Endothelial cell of umbilical vein (primary cell): Measurements from ENCODE around the gene PTGS2. TPM values are rescaled to one million over a fixed set of nuclear protein-coding genes. Genes with fewer than 3 reads are reported as not detected.

Experiments used
- BruUV-seq: library from RNA; stranded (reverse); fragments of 400-500 nt; replicated peaks from 2 replicates; lab custom pipeline; 2021; lab: Mats Ljungman, UMichigan
- CTCF ChIA-PET: fragments of 300-600, 350-600 bp; sonication (Branson Sonifier 250); formaldehyde crosslinking; loops from one replicate; lab custom pipeline; 2021; ENCODE audit warnings: antibody characterized with exemption, inconsistent platforms; lab: Charles Lee
- POLR2A ChIA-PET: fragments of 300-600, 350-600 bp; sonication (Branson Sonifier 250); formaldehyde crosslinking; loops from one replicate; lab custom pipeline; 2021; ENCODE audit warnings: antibody characterized with exemption, inconsistent platforms; lab: Charles Lee
- DNase-seq: peaks from one replicate; pipeline ENCODE4 v3.0.0-alpha.2; 2011; ENCODE audit warnings: low read depth, low spot score
- FAIRE-seq: peaks from 2 replicates; lab custom pipeline; 2011; peaks lifted over from hg19 to GRCh38; lab: Jason Lieb, UNC
- H2AFZ ChIP-seq: 2 replicates; pipeline ENCODE4 v1.6.0; 2012; ENCODE audit warnings: low read depth, low read length, control low read depth, inconsistent platforms
- H3K27ac ChIP-seq: 2 replicates; pipeline ENCODE4 v1.5.1; 2011; ENCODE audit warnings: low read depth, mild to moderate bottlenecking, control low read depth, low read length, moderate library complexity; ENCODE audit not compliant: insufficient read depth
- H3K27me3 ChIP-seq, 2 experiments: 2 replicates each; pipeline versions ENCODE4 v1.6.0 to v1.6.1; 2011; ENCODE audit warnings: low read length in 2 of 2, mixed read lengths in 1 of 2; ENCODE audit not compliant: control insufficient read depth in 2 of 2, insufficient read depth in 2 of 2
- H3K36me3 ChIP-seq, 2 experiments: 2 replicates in 1 of 2; 3 replicates in 1 of 2; pipeline ENCODE4 v1.5.1; 2011; ENCODE audit warnings: low read length in 2 of 2, mild to moderate bottlenecking in 1 of 2, moderate library complexity in 1 of 2; ENCODE audit not compliant: control insufficient read depth in 2 of 2, insufficient read depth in 2 of 2; ENCODE audit errors: extremely low read depth in 1 of 2
- H3K4me1 ChIP-seq: 3 replicates; pipeline ENCODE4 v1.5.1; 2011; ENCODE audit warnings: mild to moderate bottlenecking, low read length; ENCODE audit not compliant: control insufficient read depth, insufficient read depth; ENCODE audit errors: extremely low read depth
- H3K4me2 ChIP-seq: 2 replicates; pipeline ENCODE4 v1.6.1; 2011; ENCODE audit warnings: low read length, control low read depth, mixed read lengths; ENCODE audit not compliant: insufficient read depth
- H3K4me3 ChIP-seq, 3 experiments: fragments of 200-600 bp in 1 of 3; sonication (generic), shearing (Covaris generic) in 1 of 3; replicated peaks in 1 of 3; 2 replicates each; pipeline ENCODE4 v1.5.1; 2011 to 2016; ENCODE audit warnings: control low read depth in 3 of 3, low read length in 3 of 3, mild to moderate bottlenecking in 2 of 3, inconsistent platforms in 1 of 3, low read depth in 1 of 3, moderate library complexity in 1 of 3; ENCODE audit not compliant: insufficient read depth in 1 of 3
- H3K79me2 ChIP-seq: 2 replicates; pipeline ENCODE4 v1.6.0; 2012; ENCODE audit warnings: low read length, inconsistent platforms; ENCODE audit not compliant: control insufficient read depth, insufficient read depth
- H3K9ac ChIP-seq: replicated peaks from 2 replicates; pipeline ENCODE3; 2011; ENCODE audit warnings: low read length, control low read depth; ENCODE audit not compliant: insufficient read depth; ENCODE audit errors: extremely low read depth
- H3K9me1 ChIP-seq: replicated peaks from 3 replicates; pipeline ENCODE4 v1.6.0; 2011; ENCODE audit warnings: mild to moderate bottlenecking, low read length; ENCODE audit not compliant: control insufficient read depth, insufficient read depth; ENCODE audit errors: extremely low read depth
- H3K9me3 ChIP-seq: replicated peaks from 2 replicates; pipeline ENCODE4 v1.5.1; 2012; ENCODE audit warnings: low read length, inconsistent platforms; ENCODE audit not compliant: control insufficient read depth, insufficient read depth
- H4K20me1 ChIP-seq: replicated peaks from 2 replicates; pipeline ENCODE3; 2011; ENCODE audit warnings: mild to moderate bottlenecking, low read length; ENCODE audit not compliant: control insufficient read depth, insufficient read depth; ENCODE audit errors: extremely low read depth
- EZH2 ChIP-seq: IDR thresholded peaks from 2 replicates; pipeline ENCODE4 v1.6.1; 2012; ENCODE audit warnings: borderline replicate concordance, low read depth, mild to moderate bottlenecking, moderate library complexity, low read length, inconsistent platforms; ENCODE audit not compliant: severe bottlenecking
- FOS ChIP-seq: IDR thresholded peaks from 2 replicates; pipeline ENCODE4 v1.6.1; 2011; ENCODE audit warnings: mild to moderate bottlenecking, low read length, moderate library complexity, borderline replicate concordance; ENCODE audit not compliant: insufficient read depth
- GATA2 ChIP-seq: IDR thresholded peaks from 2 replicates; pipeline ENCODE4 v1.7.0; 2011; ENCODE audit warnings: low read depth, mild to moderate bottlenecking, moderate library complexity, mixed read lengths, low read length; ENCODE audit not compliant: insufficient read length, insufficient read depth
- JUN ChIP-seq: IDR thresholded peaks from 2 replicates; pipeline ENCODE4 v1.6.1; 2011; ENCODE audit warnings: borderline replicate concordance, low read depth; ENCODE audit not compliant: insufficient read length, insufficient read depth
- MYC ChIP-seq: IDR thresholded peaks from one replicate; pipeline ENCODE4 v1.6.1; 2011; ENCODE audit warnings: mild to moderate bottlenecking, low read depth, low read length
- POLR2A ChIP-seq: IDR thresholded peaks from 2 replicates; pipeline ENCODE4 v1.6.1; 2012; ENCODE audit warnings: low read depth, mild to moderate bottlenecking, control low read depth, low read length
- POLR2AphosphoS5 ChIP-seq: IDR thresholded peaks from 2 replicates; pipeline ENCODE4 v1.6.1; 2012; ENCODE audit warnings: low read depth, mild to moderate bottlenecking, control low read depth, low read length, moderate library complexity; ENCODE audit not compliant: insufficient read depth
- dilution Hi-C: fragments of 300-500 bp; cut with MboI; formaldehyde crosslinking; loops from one replicate; pipeline ENCODE4 v1.15.0; 2019; ENCODE audit warnings: low sequenced_read_pairs; ENCODE audit not compliant: extremely low pct_ligation_motif_present
- intact Hi-C: fragments of 100-400 bp; cut with micrococcal nuclease; formaldehyde crosslinking; loops from one replicate; pipeline ENCODE4 v1.10.0; 2022
- polyA plus RNA-seq, 4 experiments: library from polyadenylated mRNA; depleted of rRNA in 3 of 4; stranded (reverse) in 3 of 4; unstranded in 1 of 4; fragments of >200 nt; gene quantifications; 2 replicates each; pipeline versions ENCODE4 v1.2.1 to v1.2.3, GENCODE V29; 2011 to 2012; ENCODE audit warnings: missing spikeins in 1 of 4
- total RNA-seq: library from RNA; stranded (reverse); gene quantifications from 2 replicates; pipeline ENCODE4 v1.2.3, GENCODE V29; 2021
- TF ChIP-seq, protein P1 (sequence below), 2 donors: IDR thresholded peaks; 1 replicate in 1 of 2; 2 replicates in 1 of 2; pipeline ENCODE4 v1.5.1; 2011; ENCODE audit warnings: low read length in 2 of 2, mild to moderate bottlenecking in 2 of 2, moderate library complexity in 2 of 2, control low read depth in 1 of 2, inconsistent platforms in 1 of 2, low read depth in 1 of 2; ENCODE audit not compliant: insufficient read depth in 1 of 2; ENCODE audit errors: extremely low read depth in 1 of 2
- TF ChIP-seq, protein P2 (sequence below): IDR thresholded peaks from 2 replicates; pipeline ENCODE4 v1.6.1; 2011; ENCODE audit not compliant: insufficient read depth, insufficient read length

PTGS2 gene
- total and polyA plus RNA-seq, 2 donors (not counting 3 experiments of a cell fraction or from before 2014, with no cell fraction given), result 21.6 to 84.6 TPM

GRCh38 chr1:186708694-186709097 lies 28.5 kb upstream of the PTGS2 start:
- no peaks in the 10 kb centered on the region for H3K36me3 ChIP-seq
- H3K27ac ChIP-seq, result no peak overlapping the region
- H3K27me3 ChIP-seq, result no peaks in the 10 kb centered on the region
- H3K9me1 ChIP-seq, result no peaks in the 10 kb centered on the region
- H2AFZ ChIP-seq, result no peak overlapping the region
- no peak overlapping the region for H3K4me3 ChIP-seq
- no peak overlapping the region for H3K9ac ChIP-seq
- no peaks in the 10 kb centered on the region for H4K20me1 ChIP-seq
- no peaks in the 10 kb centered on the region for H3K9me3 ChIP-seq
- dilution Hi-C loops, result no loop called here
- TF ChIP-seq GATA2 (no peak), POLR2AphosphoS5 (no peak), FOS (no peak), JUN (no peak), EZH2 (no peak), POLR2A (no peak), MYC (no peak)
- TF ChIP-seq, protein P1, sequence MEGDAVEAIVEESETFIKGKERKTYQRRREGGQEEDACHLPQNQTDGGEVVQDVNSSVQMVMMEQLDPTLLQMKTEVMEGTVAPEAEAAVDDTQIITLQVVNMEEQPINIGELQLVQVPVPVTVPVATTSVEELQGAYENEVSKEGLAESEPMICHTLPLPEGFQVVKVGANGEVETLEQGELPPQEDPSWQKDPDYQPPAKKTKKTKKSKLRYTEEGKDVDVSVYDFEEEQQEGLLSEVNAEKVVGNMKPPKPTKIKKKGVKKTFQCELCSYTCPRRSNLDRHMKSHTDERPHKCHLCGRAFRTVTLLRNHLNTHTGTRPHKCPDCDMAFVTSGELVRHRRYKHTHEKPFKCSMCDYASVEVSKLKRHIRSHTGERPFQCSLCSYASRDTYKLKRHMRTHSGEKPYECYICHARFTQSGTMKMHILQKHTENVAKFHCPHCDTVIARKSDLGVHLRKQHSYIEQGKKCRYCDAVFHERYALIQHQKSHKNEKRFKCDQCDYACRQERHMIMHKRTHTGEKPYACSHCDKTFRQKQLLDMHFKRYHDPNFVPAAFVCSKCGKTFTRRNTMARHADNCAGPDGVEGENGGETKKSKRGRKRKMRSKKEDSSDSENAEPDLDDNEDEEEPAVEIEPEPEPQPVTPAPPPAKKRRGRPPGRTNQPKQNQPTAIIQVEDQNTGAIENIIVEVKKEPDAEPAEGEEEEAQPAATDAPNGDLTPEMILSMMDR (IDR thresholded peaks at IDR 0.05; ENCODE audit: extremely low read depth in 1 of 2, insufficient read depth in 1 of 2, low read depth in 1 of 2, low read length in 2 of 2), result no peak
- TF ChIP-seq, protein P2, sequence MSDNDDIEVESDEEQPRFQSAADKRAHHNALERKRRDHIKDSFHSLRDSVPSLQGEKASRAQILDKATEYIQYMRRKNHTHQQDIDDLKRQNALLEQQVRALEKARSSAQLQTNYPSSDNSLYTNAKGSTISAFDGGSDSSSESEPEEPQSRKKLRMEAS, result no peak
- no TSS peak for BruUV-seq
- CTCF ChIA-PET, result no interaction called here
- intact Hi-C loops, result no loop called here
- no peaks in the 10 kb centered on the region for H3K4me1 ChIP-seq
- H3K79me2 ChIP-seq, result no peaks in the 10 kb centered on the region
- no peak overlapping the region for H3K4me2 ChIP-seq
- POLR2A ChIA-PET, result no interaction called here
- no peak for FAIRE-seq
- DNase-seq, result no peak
